Kidney (tissue), 14 donors: Measurements from ENCODE around the gene MED9. TPM values are rescaled to one million over a fixed set of nuclear protein-coding genes. Genes with fewer than 3 reads are reported as not detected.

Experiments
- DNase-seq, 5 donors: peaks; one replicate each; pipeline ENCODE4 v3.0.0-alpha.2; 2013 to 2020
- FAIRE-seq: peaks from 2 replicates; lab custom pipeline; 2012; peaks lifted over from hg19 to GRCh38; lab: Jason Lieb, UNC
- H3K27ac ChIP-seq, 2 donors: one replicate each; pipeline ENCODE4 v1.7.0; 2013; ENCODE audit warnings: low read depth in 2 of 2, low read length in 2 of 2, inconsistent platforms in 1 of 2
- H3K27me3 ChIP-seq: one replicate; pipeline ENCODE4 v1.7.1; 2013; ENCODE audit warnings: low read length, inconsistent platforms; ENCODE audit not compliant: control insufficient read depth, insufficient read depth
- H3K36me3 ChIP-seq, 3 donors: one replicate each; pipeline versions ENCODE4 v1.7.0 to v1.7.1; 2013; ENCODE audit warnings: low read length in 3 of 3, control low read depth in 1 of 3, inconsistent platforms in 1 of 3; ENCODE audit not compliant: insufficient read depth in 3 of 3, control insufficient read depth in 2 of 3
- H3K4me1 ChIP-seq, 3 donors: one replicate each; pipeline versions ENCODE4 v1.7.0 to v1.7.1; 2013; ENCODE audit warnings: low read length in 3 of 3, inconsistent platforms in 1 of 3, low read depth in 1 of 3; ENCODE audit not compliant: control insufficient read depth in 2 of 3, insufficient read depth in 2 of 3
- H3K4me3 ChIP-seq, 3 donors: one replicate each; pipeline versions ENCODE4 v1.7.0 to v1.8.1; 2013; ENCODE audit warnings: low read length in 3 of 3, control low read depth in 1 of 3, inconsistent platforms in 1 of 3
- H3K9ac ChIP-seq, 3 donors: one replicate each; pipeline versions ENCODE4 v1.7.0 to v1.7.1; 2013; ENCODE audit warnings: low read length in 3 of 3, control low read depth in 1 of 3, inconsistent platforms in 1 of 3
- H3K9me3 ChIP-seq, 3 donors: one replicate each; pipeline versions ENCODE4 v1.7.0 to v1.7.1; 2013; ENCODE audit warnings: low read length in 3 of 3, control low read depth in 1 of 3, inconsistent platforms in 1 of 3; ENCODE audit not compliant: control insufficient read depth in 2 of 3, insufficient read depth in 1 of 3
- intact Hi-C: fragments of 100-400 bp; cut with DNase I; formaldehyde crosslinking; loops from one replicate; pipeline ENCODE4 v1.11.1; 2022
- polyA plus RNA-seq: library from polyadenylated mRNA; stranded (reverse); fragments of 350-450 nt; fragmentation: Illumina TruSeq; extraction: RNeasy Lipid Tissue Mini Kit (QIAGEN cat#74804); gene quantifications from one replicate; pipeline ENCODE4 v1.2.3, GENCODE V29; 2014; ENCODE audit warnings: low read depth, low replicate concordance; ENCODE audit not compliant: insufficient read depth
- total RNA-seq: library from RNA; stranded (reverse); fragmentation: NEBNext Ultra II Directional; extraction: Animal tissue kit (Norgen Biotek cat#: 25700); gene quantifications from one replicate; pipeline ENCODE4 v1.2.1, GENCODE V29; 2021
- TF ChIP-seq, protein P1 (sequence below): IDR thresholded peaks from 3 replicates; pipeline ENCODE4 v1.5.1; 2012; ENCODE audit warnings: mild to moderate bottlenecking, moderate library complexity, borderline replicate concordance; ENCODE audit not compliant: insufficient read depth; ENCODE audit errors: extremely low read depth
- donor health status: control.
- donor health status: control.
- donor health status: control.
- donor health status: control.
- donor health status: control.
- donor health status: DM: yes; HTN: yes; CAD: no.
- donor health status: Normal renal cell carcinoma (clear cell type).

Gene MED9
- total and polyA plus RNA-seq, 2 donors from 2014 or later: 20.8 to 24.5 TPM

DNA sequence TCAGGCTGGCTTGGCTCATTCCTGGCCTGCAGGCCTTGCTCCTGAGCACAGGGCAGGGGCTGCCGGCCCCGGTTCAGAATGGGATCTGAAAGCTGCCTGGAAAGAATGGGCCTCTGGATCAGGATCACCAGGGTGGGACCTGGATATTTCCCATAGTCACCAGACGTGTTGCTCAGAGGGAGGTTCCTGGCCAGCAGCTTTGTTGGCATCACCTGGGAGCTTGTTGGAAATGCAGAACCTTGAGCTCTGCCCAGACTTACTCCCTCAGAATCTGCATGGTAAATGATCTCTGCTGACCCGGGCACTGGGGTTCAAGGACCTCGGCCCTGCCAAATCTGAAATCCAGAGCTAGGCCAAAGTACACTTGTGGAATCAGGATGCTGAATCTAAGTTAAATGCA lies 29.5 kb upstream of the MED9 start:
- TF ChIP-seq, protein P1, sequence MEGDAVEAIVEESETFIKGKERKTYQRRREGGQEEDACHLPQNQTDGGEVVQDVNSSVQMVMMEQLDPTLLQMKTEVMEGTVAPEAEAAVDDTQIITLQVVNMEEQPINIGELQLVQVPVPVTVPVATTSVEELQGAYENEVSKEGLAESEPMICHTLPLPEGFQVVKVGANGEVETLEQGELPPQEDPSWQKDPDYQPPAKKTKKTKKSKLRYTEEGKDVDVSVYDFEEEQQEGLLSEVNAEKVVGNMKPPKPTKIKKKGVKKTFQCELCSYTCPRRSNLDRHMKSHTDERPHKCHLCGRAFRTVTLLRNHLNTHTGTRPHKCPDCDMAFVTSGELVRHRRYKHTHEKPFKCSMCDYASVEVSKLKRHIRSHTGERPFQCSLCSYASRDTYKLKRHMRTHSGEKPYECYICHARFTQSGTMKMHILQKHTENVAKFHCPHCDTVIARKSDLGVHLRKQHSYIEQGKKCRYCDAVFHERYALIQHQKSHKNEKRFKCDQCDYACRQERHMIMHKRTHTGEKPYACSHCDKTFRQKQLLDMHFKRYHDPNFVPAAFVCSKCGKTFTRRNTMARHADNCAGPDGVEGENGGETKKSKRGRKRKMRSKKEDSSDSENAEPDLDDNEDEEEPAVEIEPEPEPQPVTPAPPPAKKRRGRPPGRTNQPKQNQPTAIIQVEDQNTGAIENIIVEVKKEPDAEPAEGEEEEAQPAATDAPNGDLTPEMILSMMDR: no peak
- H3K4me3 ChIP-seq: peak overlapping the region in 1 of 3 donors; percentile 6
- no peaks in the 10 kb centered on the region for H3K27me3 ChIP-seq
- intact Hi-C loops: no loop called here
- no peaks in the 10 kb centered on the region for H3K36me3 ChIP-seq
- H3K9ac ChIP-seq: peak overlapping the region in 1 of 3 donors; percentile 17
- no peak for FAIRE-seq
- peak overlapping the region; percentile 18 to 71 for H3K27ac ChIP-seq
- peaks cover 0 to 32% (median 22%) of the 10 kb centered on the region in 3 donors for H3K4me1 ChIP-seq
- no peak for DNase-seq
- no peaks in the 10 kb centered on the region for H3K9me3 ChIP-seq

- Histone ChIP-seq H3K4me1 (peaks cover 0 to 32% (median 22%) of the 10 kb centered on the region in 3 donors), H3K9ac (no peak overlapping the region), H3K4me3 (no peak overlapping the region), H3K27ac (peak overlapping the region; percentile 1 to 71), H3K9me3 (no peaks in the 10 kb centered on the region), H3K36me3 (no peaks in the 10 kb centered on the region), H3K27me3 (no peaks in the 10 kb centered on the region)
- intact Hi-C loops: no loop called here
- TF ChIP-seq, protein P1: no peak
- FAIRE-seq (no peak), DNase-seq (peak in 2 of 5 donors; percentile 39 to 85)
Observed at GRCh38 chr17:17448076-17448475, 28.7 kb upstream of the MED9 start.

DNA sequence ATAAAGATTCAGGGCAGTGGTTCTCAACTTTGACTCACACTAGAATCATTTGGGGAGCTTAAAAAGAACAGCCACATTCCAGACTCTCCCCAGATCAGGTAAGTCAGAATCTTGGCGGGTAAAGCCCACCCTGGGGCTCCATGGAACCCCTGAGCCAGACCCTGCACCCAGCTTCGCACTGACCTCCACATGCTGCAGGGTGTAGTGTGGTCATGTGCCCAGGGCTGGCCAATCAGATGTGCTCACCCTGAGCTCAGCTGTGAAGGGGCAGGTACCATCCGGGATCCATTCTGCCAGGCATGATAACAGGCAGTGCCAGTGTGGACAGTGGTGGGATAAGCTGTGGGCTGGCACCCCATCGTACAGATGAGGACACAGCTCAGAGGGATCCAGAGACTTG lies 28.1 kb upstream of the MED9 start:
- Histone ChIP-seq H3K9ac (peak overlapping the region in 1 of 3 donors; percentile 35), H3K27me3 (no peaks in the 10 kb centered on the region), H3K27ac (peak overlapping the region in 1 of 2 donors; percentile 9), H3K36me3 (no peaks in the 10 kb centered on the region), H3K4me3 (no peak overlapping the region), H3K4me1 (peaks cover 0 to 32% (median 22%) of the 10 kb centered on the region in 3 donors), H3K9me3 (no peaks in the 10 kb centered on the region)
- TF ChIP-seq, protein P1: no peak
- DNase-seq (no peak), FAIRE-seq (no peak)
- intact Hi-C loops: no loop called here

DNA sequence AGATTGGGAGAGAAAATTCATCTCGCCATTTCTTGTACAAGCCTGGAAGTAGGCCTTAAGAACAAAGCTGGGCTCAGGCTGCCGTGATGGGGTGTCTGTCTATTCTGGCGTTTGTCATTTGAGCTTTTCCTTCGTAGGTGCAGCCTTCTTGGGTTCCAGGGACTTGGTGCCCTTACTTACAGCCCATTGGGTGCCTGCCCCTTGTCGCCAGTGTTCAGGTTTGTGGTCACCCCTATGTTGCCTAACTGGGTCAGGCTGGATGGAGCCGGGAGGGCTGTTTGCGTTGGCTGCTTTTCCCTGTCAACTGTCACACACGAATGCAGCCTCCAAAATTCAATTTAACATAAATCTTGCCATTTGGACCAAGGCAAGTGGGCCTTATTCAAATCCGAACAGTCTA lies 23.7 kb upstream of the MED9 start:
- DNase-seq (peak in 1 of 5 donors; percentile 11), FAIRE-seq (no peak)
- Histone ChIP-seq H3K9me3 (no peaks in the 10 kb centered on the region), H3K9ac (no peak overlapping the region), H3K36me3 (no peaks in the 10 kb centered on the region), H3K4me3 (no peak overlapping the region), H3K27me3 (no peaks in the 10 kb centered on the region), H3K27ac (no peak overlapping the region), H3K4me1 (peaks cover 0 to 2% (median 1%) of the 10 kb centered on the region in 3 donors)
- TF ChIP-seq, protein P1: no peak
- intact Hi-C loops: no loop called here
